ENCODE results near the gene HVCN1. TPM values are rescaled to one million over a fixed set of nuclear protein-coding genes. Genes with fewer than 3 reads are reported as not detected.

HVCN1 gene
- total RNA-seq, 2 donors from 2014 or later = 1.4 to 3.0 TPM

- DNase-seq = no peak
- no peak for ATAC-seq
- intact Hi-C loops (cut with DNase I, micrococcal nuclease) = no loop called here
These were observed 15.3 kb upstream of the HVCN1 start for GRCh38 chr12:110704231-110704630.

- intact Hi-C loops (cut with DNase I, micrococcal nuclease) = no loop called here
- ATAC-seq (no peak), DNase-seq (no peak)
These were observed 13.2 kb upstream of the HVCN1 start for GRCh38 chr12:110702081-110702480.

- DNase-seq = no peak
- intact Hi-C loops (cut with DNase I, micrococcal nuclease) = no loop called here
- no peak for ATAC-seq
These were observed 10.9 kb upstream of the HVCN1 start for GRCh38 chr12:110699591-110700445.

- intact Hi-C loops (cut with DNase I, micrococcal nuclease) = no loop called here
- ATAC-seq = peak; percentile 99
- peak; percentile 69 to 77 for DNase-seq
These were observed 9.4 kb upstream of the HVCN1 start for GRCh38 chr12:110698171-110698902.

- ATAC-seq (no peak), DNase-seq (no peak)
- intact Hi-C loops (cut with DNase I, micrococcal nuclease) = no loop called here
These were observed 8.3 kb upstream of the HVCN1 start for GRCh38 chr12:110697236-110697635.

- DNase-seq (no peak), ATAC-seq (no peak)
These were observed 7.4 kb upstream of the HVCN1 start for GRCh38 chr12:110696283-110696682.

GRCh38 chr12:110694330-110694901, 5.5 kb upstream of the HVCN1 start:
- ATAC-seq = no peak
- intact Hi-C loops (cut with DNase I, micrococcal nuclease) = no loop called here
- peak; percentile 30 to 40 for DNase-seq

More at GRCh38 chr12:110696283-110696682, 7.4 kb upstream of the HVCN1 start:
- intact Hi-C loops (cut with DNase I, micrococcal nuclease) = no loop called here

GRCh38 chr12:110693731-110694130, 4.8 kb upstream of the HVCN1 start:
- intact Hi-C loops (cut with DNase I, micrococcal nuclease) = no loop called here
- DNase-seq = peak in 1 of 2 donors; percentile 39
- no peak for ATAC-seq

GRCh38 chr12:110690127-110690430, 1.2 kb upstream of the HVCN1 start:
- ATAC-seq (no peak), DNase-seq (no peak)
- intact Hi-C loops (cut with DNase I, micrococcal nuclease) = no loop called here

GRCh38 chr12:110689281-110690126, 589 bp upstream of the HVCN1 start:
- ATAC-seq (peak; percentile 57), DNase-seq (peak in 1 of 2 donors; percentile 54)
- intact Hi-C loops (cut with DNase I, micrococcal nuclease) = no loop called here

GRCh38 chr12:110687396-110688169, 1.3 kb downstream of the HVCN1 start:
- intact Hi-C loops (cut with DNase I, micrococcal nuclease) = no loop called here
- no peak for ATAC-seq
- no peak for DNase-seq

- DNase-seq (no peak), ATAC-seq (no peak)
- intact Hi-C loops (cut with DNase I, micrococcal nuclease) = no loop called here
These were observed 2.5 kb downstream of the HVCN1 start for GRCh38 chr12:110686294-110686903.

- ATAC-seq (no peak), DNase-seq (no peak)
- intact Hi-C loops (cut with DNase I, micrococcal nuclease) = no loop called here
These were observed 4.5 kb downstream of the HVCN1 start for GRCh38 chr12:110684312-110684836.

GRCh38 chr12:110683888-110684287, 5.0 kb downstream of the HVCN1 start:
- no peak for DNase-seq
- intact Hi-C loops (cut with DNase I, micrococcal nuclease) = no loop called here
- no peak for ATAC-seq

- DNase-seq (no peak), ATAC-seq (no peak)
- intact Hi-C loops (cut with DNase I, micrococcal nuclease) = no loop called here
These were observed 8.9 kb downstream of the HVCN1 start for GRCh38 chr12:110680032-110680431.

- DNase-seq (no peak), ATAC-seq (no peak)
- intact Hi-C loops (cut with DNase I, micrococcal nuclease) = no loop called here
These were observed 9.7 kb downstream of the HVCN1 start for GRCh38 chr12:110679201-110679600.

GRCh38 chr12:110677982-110678381, 10.9 kb downstream of the HVCN1 start:
- no peak for ATAC-seq
- intact Hi-C loops (cut with DNase I, micrococcal nuclease) = no loop called here

More at GRCh38 chr12:110677982-110678381, 10.9 kb downstream of the HVCN1 start:
- no peak for DNase-seq

Data from left colon (tissue), 2 donors.